Measurements from ENCODE around the gene UGGT2.
"Not testable (repeated sequence)": the region's sequence is repeated elsewhere in the genome, so short reads cannot be mapped to it uniquely, and the experiment has no call there.

UGGT2 gene

GRCh38 chr13:96053003-96053703, at the start of gene UGGT2:
TSS of gene UGGT2 (minus strand) at chr13:96053401. CDS start at chr13:96053312, 89 bp downstream.
- DNase-seq: peak; percentile 2

- no peak for DNase-seq
These were observed 47.4 kb upstream of the UGGT2 start for GRCh38 chr13:96100457-96101220.

- DNase-seq: no peak
These were observed 40.2 kb upstream of the UGGT2 start for GRCh38 chr13:96093296-96094006.

GRCh38 chr13:96091164-96092117, 38.2 kb upstream of the UGGT2 start:
- no peak for DNase-seq

GRCh38 chr13:96090240-96091101, 37.3 kb upstream of the UGGT2 start:
- no peak for DNase-seq

GRCh38 chr13:96089749-96090239, 36.6 kb upstream of the UGGT2 start, which contains the start of gene HS6ST3:
TSS of gene HS6ST3 (plus strand) at chr13:96090107.
- DNase-seq: no peak

GRCh38 chr13:96089139-96089538, 35.9 kb upstream of the UGGT2 start:
- no peak for DNase-seq

GRCh38 chr13:96086736-96087135, 33.5 kb upstream of the UGGT2 start:
- no peak for DNase-seq

GRCh38 chr13:96082640-96083039, 29.4 kb upstream of the UGGT2 start:
- DNase-seq: no peak

GRCh38 chr13:96081888-96082287, 28.7 kb upstream of the UGGT2 start:
- DNase-seq: no peak

- DNase-seq: no peak
These were observed 27.5 kb upstream of the UGGT2 start for GRCh38 chr13:96080676-96081075.

GRCh38 chr13:96075953-96076543, 22.8 kb upstream of the UGGT2 start:
- DNase-seq: no peak

GRCh38 chr13:96072392-96072791, 19.2 kb upstream of the UGGT2 start:
- DNase-seq: no peak

- no peak for DNase-seq
These were observed 18.3 kb upstream of the UGGT2 start for GRCh38 chr13:96071504-96071903.

GRCh38 chr13:96068729-96069128, 15.5 kb upstream of the UGGT2 start:
- no peak for DNase-seq

- DNase-seq: no peak
These were observed 12.6 kb upstream of the UGGT2 start for GRCh38 chr13:96065849-96066248.

- no peak for DNase-seq
These were observed 572 bp downstream of the UGGT2 start for GRCh38 chr13:96052656-96053002.

- not testable (repeated sequence) for DNase-seq
These were observed 1.3 kb downstream of the UGGT2 start for GRCh38 chr13:96051946-96052345.

GRCh38 chr13:96051491-96051890, 1.7 kb downstream of the UGGT2 start:
- not testable (repeated sequence) for DNase-seq

- not testable (repeated sequence) for DNase-seq
These were observed 2.2 kb downstream of the UGGT2 start for GRCh38 chr13:96050955-96051354.
